Suppressor macrophage treated with lipopolysaccharide for 1 hour (primary cell): Measurements from ENCODE around the gene PARP2.

Experiments used
- DNase-seq, 3 donors: peaks; one replicate each; pipeline ENCODE4 v3.0.0-alpha.2; 2020 to 2022

The PARP2 gene

GRCh38 chr14:20347747-20348146 lies 4.3 kb downstream of the PARP2 start:
- DNase-seq: no peak

- no peak for DNase-seq
Observed at GRCh38 chr14:20350282-20350681, 6.8 kb downstream of the PARP2 start.

- DNase-seq: peak in 1 of 3 donors; percentile 13
Observed at GRCh38 chr14:20350860-20351259, 7.4 kb downstream of the PARP2 start.

GRCh38 chr14:20356422-20356821 lies 13.0 kb downstream of the PARP2 start:
- no peak for DNase-seq

- peak; percentile 59 to 69 (median 63) for DNase-seq
Observed at GRCh38 chr14:20358474-20358873, 15.0 kb downstream of the PARP2 start.

- DNase-seq: peak in 1 of 3 donors; percentile 16
Observed at GRCh38 chr14:20365928-20366327, 22.5 kb downstream of the PARP2 start.

- no peak for DNase-seq
Observed at GRCh38 chr14:20372796-20373195, 29.4 kb downstream of the PARP2 start.

- DNase-seq: no peak
Observed at GRCh38 chr14:20375471-20375870, 32.0 kb downstream of the PARP2 start.

- DNase-seq: no peak
Observed at GRCh38 chr14:20376071-20376588, 32.7 kb downstream of the PARP2 start.

- DNase-seq: no peak
Observed at GRCh38 chr14:20377171-20377570, 33.7 kb downstream of the PARP2 start.

- no peak for DNase-seq
Observed at GRCh38 chr14:20379743-20380142, 36.3 kb downstream of the PARP2 start.

- no peak for DNase-seq
Observed at GRCh38 chr14:20380681-20381080, 37.2 kb downstream of the PARP2 start.

GRCh38 chr14:20381341-20381740 lies 37.9 kb downstream of the PARP2 start:
- DNase-seq: no peak

- no peak for DNase-seq
Observed at GRCh38 chr14:20382526-20382925, 39.1 kb downstream of the PARP2 start.

GRCh38 chr14:20383032-20383431 lies 39.6 kb downstream of the PARP2 start:
- DNase-seq: no peak

GRCh38 chr14:20383636-20384035 lies 40.2 kb downstream of the PARP2 start:
- DNase-seq: no peak

- DNase-seq: no peak
Observed at GRCh38 chr14:20384321-20384720, 40.9 kb downstream of the PARP2 start.

GRCh38 chr14:20384886-20385285 lies 41.5 kb downstream of the PARP2 start:
- no peak for DNase-seq

- no peak for DNase-seq
Observed at GRCh38 chr14:20386276-20386855, 42.9 kb downstream of the PARP2 start.

GRCh38 chr14:20387576-20387975 lies 44.1 kb downstream of the PARP2 start:
- peak; percentile 84 to 88 (median 88) for DNase-seq

- no peak for DNase-seq
Observed at GRCh38 chr14:20388159-20388558, 44.7 kb downstream of the PARP2 start.

- no peak for DNase-seq
Observed at GRCh38 chr14:20391505-20391904, 48.1 kb downstream of the PARP2 start.

- no peak for DNase-seq
Observed at GRCh38 chr14:20397511-20397910, 54.1 kb downstream of the PARP2 start.

- DNase-seq: no peak
Observed at GRCh38 chr14:20400589-20400964, 57.1 kb downstream of the PARP2 start.

- no peak for DNase-seq
Observed at GRCh38 chr14:20400965-20401593, 57.6 kb downstream of the PARP2 start.
